HG03460 (cell line): Measurements from ENCODE around the gene PTGDS.

Experiments
- ATAC-seq: cut with Tn5 transposase; IDR thresholded peaks from one replicate; pipeline ENCODE4 v1.9.1; 2021; ENCODE audit not compliant: unreplicated experiment

PTGDS gene

GRCh38 chr9:137007108-137007815 lies 30.0 kb downstream of the PTGDS start:
- ATAC-seq: no peak

GRCh38 chr9:137007816-137008270 lies 30.5 kb downstream of the PTGDS start:
- no peak for ATAC-seq

GRCh38 chr9:137008312-137008711 lies 31.0 kb downstream of the PTGDS start:
- no peak for ATAC-seq

- ATAC-seq: no peak
Observed at GRCh38 chr9:137009217-137009616, 31.9 kb downstream of the PTGDS start.

- ATAC-seq: no peak
Observed at GRCh38 chr9:137009938-137010732, 32.8 kb downstream of the PTGDS start.

- ATAC-seq: no peak
Observed at GRCh38 chr9:137011156-137011555, 33.9 kb downstream of the PTGDS start.

- ATAC-seq: no peak
Observed at GRCh38 chr9:137011907-137012675, 34.8 kb downstream of the PTGDS start.

GRCh38 chr9:137012694-137013570 lies 35.6 kb downstream of the PTGDS start:
- no peak for ATAC-seq

GRCh38 chr9:137013571-137013940 lies 36.3 kb downstream of the PTGDS start:
- no peak for ATAC-seq

GRCh38 chr9:137014166-137014565 lies 36.9 kb downstream of the PTGDS start:
- ATAC-seq: no peak

- no peak for ATAC-seq
Observed at GRCh38 chr9:137014776-137015539, 37.7 kb downstream of the PTGDS start.

GRCh38 chr9:137015540-137015930 lies 38.2 kb downstream of the PTGDS start:
- ATAC-seq: no peak

GRCh38 chr9:137015976-137016375 lies 38.7 kb downstream of the PTGDS start:
- no peak for ATAC-seq

GRCh38 chr9:137016436-137016835 lies 39.1 kb downstream of the PTGDS start:
- no peak for ATAC-seq

- no peak for ATAC-seq
Observed at GRCh38 chr9:137017071-137017470, 39.8 kb downstream of the PTGDS start.

GRCh38 chr9:137017791-137018497 lies 40.6 kb downstream of the PTGDS start:
- no peak for ATAC-seq

GRCh38 chr9:137018761-137019559 lies 41.7 kb downstream of the PTGDS start:
- no peak for ATAC-seq

GRCh38 chr9:137019891-137020683 lies 42.8 kb downstream of the PTGDS start:
- no peak for ATAC-seq
